ENCODE results near the gene CRLF1.

DNA sequence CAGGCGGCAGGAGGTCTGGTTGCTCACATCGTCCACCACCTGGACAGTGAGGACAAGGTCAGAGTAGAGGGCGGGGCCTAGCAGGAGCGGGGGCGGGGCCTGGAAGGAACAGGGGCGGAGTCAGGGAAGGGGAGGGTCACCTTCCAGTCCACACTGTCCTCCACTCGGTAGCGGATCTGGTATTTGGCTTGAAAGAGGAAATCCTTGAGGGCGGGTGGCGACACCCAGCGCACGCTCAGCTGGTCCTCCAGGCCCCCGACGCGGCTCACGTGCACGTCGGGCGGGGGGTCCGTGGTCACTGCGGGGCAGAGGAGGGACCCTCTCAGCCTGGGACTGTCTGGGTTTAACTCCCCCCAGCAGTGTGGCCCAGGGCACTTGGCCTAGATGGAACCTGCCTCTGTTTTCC is 9.8 kb downstream of the CRLF1 start:
- TF ChIP-seq POLR2A (IDR thresholded peaks at IDR 0.05; ENCODE audit: low read depth, low read length): no peak
- no peak for TF ChIP-seq TAF1 (IDR thresholded peaks at IDR 0.05; ENCODE audit: low read depth, low read length)
- no peak for TF ChIP-seq POLR2AphosphoS5 (IDR thresholded peaks at IDR 0.05; ENCODE audit: low read depth, low read length)
- TF ChIP-seq PAX5 (IDR thresholded peaks at IDR 0.05; ENCODE audit: insufficient read depth, low read length, severe bottlenecking): no peak
- no peak for TF ChIP-seq SPI1 (IDR thresholded peaks at IDR 0.05; ENCODE audit: low read depth, low read length)

Measured in GM12891 (cell line).